SU-DHL-6 (cell line): ENCODE data around the gene ACAP2.

ENCODE experiments used
- H2AFZ ChIP-seq: fragments of 200-600 bp; sonication (generic); 2 replicates; pipeline ENCODE4 v1.6.1; 2014; ENCODE audit warnings: low read depth, mild to moderate bottlenecking, moderate library complexity, mixed read lengths, antibody characterized with exemption, low read length; ENCODE audit not compliant: severe bottlenecking
- H3F3A ChIP-seq: fragments of 200-600 bp; shearing (Covaris generic); 2 replicates; pipeline ENCODE4 v1.6.0; 2016; ENCODE audit warnings: antibody characterized with exemption, mild to moderate bottlenecking; ENCODE audit not compliant: insufficient read depth
- H3K27ac ChIP-seq: fragments of 200-600 bp; sonication (generic); 2 replicates; pipeline ENCODE4 v1.5.1; 2016; ENCODE audit warnings: low read depth, mild to moderate bottlenecking, low read length, moderate library complexity, mixed read lengths
- H3K27me3 ChIP-seq: fragments of 200-600 bp; sonication (generic), shearing (Covaris generic); 2 replicates; pipeline ENCODE4 v1.6.0; 2014; ENCODE audit warnings: mild to moderate bottlenecking, low read length
- H3K36me3 ChIP-seq: fragments of 200-600 bp; sonication (generic); 2 replicates; pipeline ENCODE4 v1.6.1; 2014; ENCODE audit warnings: mild to moderate bottlenecking, low read length, mixed read lengths
- H3K4me2 ChIP-seq: fragments of 300-600, 200-600 bp; shearing (Covaris generic), sonication (generic); 2 replicates; pipeline ENCODE4 v1.6.0; 2014; ENCODE audit warnings: low read length, low read depth, mild to moderate bottlenecking; ENCODE audit not compliant: poor library complexity, severe bottlenecking
- H3K4me3 ChIP-seq: fragments of 200-600 bp; sonication (generic); 2 replicates; pipeline ENCODE4 v1.5.1; 2014; ENCODE audit warnings: antibody characterized with exemption, low read length, mild to moderate bottlenecking, mixed read lengths; ENCODE audit not compliant: insufficient read depth, poor library complexity, severe bottlenecking
- H3K79me2 ChIP-seq: fragments of 200-600 bp; sonication (generic); 2 replicates; pipeline ENCODE4 v1.6.1; 2014; ENCODE audit warnings: mild to moderate bottlenecking, low read length, moderate library complexity; ENCODE audit not compliant: insufficient read depth
- H3K9ac ChIP-seq: fragments of 200-600 bp; sonication (generic); 2 replicates; pipeline ENCODE4 v1.7.0; 2014; ENCODE audit warnings: mild to moderate bottlenecking, low read length
- H3K9me2 ChIP-seq: fragments of 200-600 bp; sonication (generic); replicated peaks from 2 replicates; pipeline ENCODE4 v1.6.1; 2014; ENCODE audit warnings: low read length; ENCODE audit not compliant: insufficient read depth
- H3K9me3 ChIP-seq: fragments of 200-600 bp; sonication (generic); 2 replicates; pipeline ENCODE4 v1.6.1; 2014; ENCODE audit warnings: low read length, mixed read lengths; ENCODE audit not compliant: insufficient read depth
- H4K20me1 ChIP-seq: fragments of 200-600 bp; sonication (generic); 2 replicates; pipeline ENCODE4 v1.6.1; 2014; ENCODE audit warnings: low read depth, mild to moderate bottlenecking, antibody characterized with exemption, low read length, moderate library complexity, mixed read lengths
- EZH2phosphoT487 ChIP-seq: fragments of 200-600 bp; sonication (generic), shearing (Covaris generic); conservative IDR thresholded peaks from 2 replicates; pipeline ENCODE4 v1.6.1; 2018; ENCODE audit warnings: mild to moderate bottlenecking, antibody characterized with exemption, low read length, moderate library complexity, mixed read lengths
- TF ChIP-seq, protein P1 (sequence below): fragments of 200-600 bp; sonication (generic); IDR thresholded peaks from one replicate; pipeline ENCODE4 v1.5.1; 2017; ENCODE audit warnings: antibody characterized with exemption, mild to moderate bottlenecking, low read length, moderate library complexity; ENCODE audit not compliant: insufficient read depth, poor library complexity, severe bottlenecking

The ACAP2 gene

DNA sequence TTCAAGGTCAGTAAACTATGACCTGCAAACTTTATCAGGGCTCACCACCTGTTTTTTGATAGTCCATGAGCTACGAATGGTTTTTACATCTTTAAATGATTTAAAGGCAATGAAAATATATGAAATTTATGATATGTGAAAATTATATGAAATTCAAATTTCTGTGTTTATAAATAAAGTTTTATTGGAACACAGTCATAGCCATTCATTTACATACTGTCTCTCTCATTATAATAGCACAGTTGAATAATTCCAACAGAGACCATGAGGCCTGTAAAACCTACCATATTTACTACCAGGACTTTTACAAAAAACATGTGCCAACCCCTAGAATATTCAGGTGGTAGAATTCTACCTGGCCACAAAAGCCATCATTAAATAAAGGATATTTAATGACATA is 107.9 kb downstream of the ACAP2 start:
- no peak overlapping the region for H3K27ac ChIP-seq
- no peak overlapping the region for H3K4me2 ChIP-seq
- peaks cover 14% of the 10 kb centered on the region; the same call in 1 of the 2 replicates for H3F3A ChIP-seq
- no peaks in the 10 kb centered on the region for H3K9me3 ChIP-seq
- H3K36me3 ChIP-seq, result peaks cover 21% of the 10 kb centered on the region; the same call in 1 of the 2 replicates
- H2AFZ ChIP-seq, result no peak overlapping the region
- H4K20me1 ChIP-seq, result no peaks in the 10 kb centered on the region
- no peaks in the 10 kb centered on the region for H3K27me3 ChIP-seq
- H3K79me2 ChIP-seq, result no peaks in the 10 kb centered on the region
- H3K4me3 ChIP-seq, result no peak overlapping the region
- no peak for TF ChIP-seq EZH2phosphoT487
- TF ChIP-seq, protein P1, sequence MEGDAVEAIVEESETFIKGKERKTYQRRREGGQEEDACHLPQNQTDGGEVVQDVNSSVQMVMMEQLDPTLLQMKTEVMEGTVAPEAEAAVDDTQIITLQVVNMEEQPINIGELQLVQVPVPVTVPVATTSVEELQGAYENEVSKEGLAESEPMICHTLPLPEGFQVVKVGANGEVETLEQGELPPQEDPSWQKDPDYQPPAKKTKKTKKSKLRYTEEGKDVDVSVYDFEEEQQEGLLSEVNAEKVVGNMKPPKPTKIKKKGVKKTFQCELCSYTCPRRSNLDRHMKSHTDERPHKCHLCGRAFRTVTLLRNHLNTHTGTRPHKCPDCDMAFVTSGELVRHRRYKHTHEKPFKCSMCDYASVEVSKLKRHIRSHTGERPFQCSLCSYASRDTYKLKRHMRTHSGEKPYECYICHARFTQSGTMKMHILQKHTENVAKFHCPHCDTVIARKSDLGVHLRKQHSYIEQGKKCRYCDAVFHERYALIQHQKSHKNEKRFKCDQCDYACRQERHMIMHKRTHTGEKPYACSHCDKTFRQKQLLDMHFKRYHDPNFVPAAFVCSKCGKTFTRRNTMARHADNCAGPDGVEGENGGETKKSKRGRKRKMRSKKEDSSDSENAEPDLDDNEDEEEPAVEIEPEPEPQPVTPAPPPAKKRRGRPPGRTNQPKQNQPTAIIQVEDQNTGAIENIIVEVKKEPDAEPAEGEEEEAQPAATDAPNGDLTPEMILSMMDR, result no peak
- H3K9me2 ChIP-seq, result no peaks in the 10 kb centered on the region
- no peak overlapping the region for H3K9ac ChIP-seq

DNA sequence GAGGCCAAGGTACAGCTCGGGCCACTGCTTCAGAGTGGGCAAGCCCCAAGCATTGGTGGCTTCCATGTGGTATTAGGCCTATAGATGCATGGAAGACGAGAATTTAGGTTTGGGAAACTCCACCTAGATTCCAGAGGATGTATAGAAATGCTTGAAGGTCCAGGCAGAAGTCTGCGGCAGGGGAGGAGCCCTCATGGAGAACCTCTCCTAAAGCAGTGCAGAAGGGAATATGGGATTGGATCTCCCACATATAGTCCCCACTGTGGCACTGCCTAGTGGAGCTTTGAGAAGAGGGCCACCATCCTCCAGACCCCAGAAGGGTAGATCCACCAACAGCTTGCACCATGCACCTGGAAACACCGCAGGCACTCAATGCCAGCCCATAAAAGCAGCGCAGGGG is 123.8 kb downstream of the ACAP2 start:
- Histone ChIP-seq H3F3A (no peaks in the 10 kb centered on the region; the same call in 1 of the 2 replicates), H3K36me3 (peaks cover 50% of the 10 kb centered on the region), H3K27me3 (no peaks in the 10 kb centered on the region), H3K27ac (no peak overlapping the region), H3K9me2 (no peaks in the 10 kb centered on the region), H4K20me1 (no peaks in the 10 kb centered on the region), H3K4me2 (no peak overlapping the region), H3K9ac (no peak overlapping the region), H3K79me2 (no peaks in the 10 kb centered on the region), H2AFZ (no peak overlapping the region), H3K4me3 (no peak overlapping the region), H3K9me3 (peaks cover 18% of the 10 kb centered on the region; the same call in 1 of the 2 replicates)
- no peak for TF ChIP-seq EZH2phosphoT487
- TF ChIP-seq, protein P1, result no peak

DNA sequence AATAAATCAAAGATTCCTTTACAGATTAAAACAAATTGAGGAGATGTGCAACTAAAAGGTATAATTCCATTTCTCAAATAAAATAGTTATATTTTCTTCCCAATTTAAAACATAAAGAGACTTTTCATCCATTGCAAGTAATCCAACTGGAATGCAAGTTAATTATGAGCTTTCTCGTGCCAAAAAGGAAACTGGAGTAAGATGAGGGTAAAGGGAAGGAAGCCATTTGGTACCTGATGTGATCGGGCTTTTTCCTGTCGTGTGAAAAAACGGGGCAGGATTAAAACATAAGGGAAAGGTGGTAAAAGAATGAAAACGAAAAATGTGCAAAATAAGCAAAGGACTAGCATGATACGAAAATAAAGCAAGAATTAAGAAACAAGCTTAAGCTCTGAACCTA is 130.1 kb downstream of the ACAP2 start:
- Histone ChIP-seq H3K79me2 (no peaks in the 10 kb centered on the region), H3K27me3 (no peaks in the 10 kb centered on the region), H3K27ac (no peak overlapping the region), H3F3A (peaks cover 13% of the 10 kb centered on the region; the same call in 1 of the 2 replicates), H3K36me3 (peaks cover 19% of the 10 kb centered on the region; the same call in 1 of the 2 replicates), H3K4me3 (no peak overlapping the region), H3K4me2 (no peak overlapping the region), H3K9me3 (no peaks in the 10 kb centered on the region), H3K9ac (no peak overlapping the region), H2AFZ (no peak overlapping the region), H3K9me2 (no peaks in the 10 kb centered on the region), H4K20me1 (no peaks in the 10 kb centered on the region)
- TF ChIP-seq, protein P1, result no peak
- no peak for TF ChIP-seq EZH2phosphoT487

DNA sequence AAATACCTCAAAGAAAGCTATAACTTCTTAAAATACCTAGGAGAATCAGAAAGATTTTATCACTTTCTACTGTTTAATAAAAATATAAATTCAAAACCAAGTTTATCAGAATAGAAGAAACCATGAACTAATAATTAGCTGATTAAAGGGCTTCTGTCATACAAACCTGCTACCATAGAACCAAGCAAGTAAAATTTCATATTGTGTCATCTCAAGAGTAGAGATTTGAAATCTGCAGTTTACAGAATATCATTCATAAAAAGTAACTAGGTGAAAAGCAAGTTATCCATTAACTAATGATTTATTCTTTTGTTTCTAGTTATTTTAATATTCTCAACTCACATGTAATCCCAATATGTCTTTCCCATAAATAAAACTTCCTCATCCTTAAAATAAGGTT is 135.1 kb downstream of the ACAP2 start:
- H3K27me3 ChIP-seq, result no peaks in the 10 kb centered on the region
- no peak overlapping the region for H3K27ac ChIP-seq
- no peak overlapping the region for H2AFZ ChIP-seq
- H3F3A ChIP-seq, result peaks cover 12% of the 10 kb centered on the region; the same call in 1 of the 2 replicates
- no peak overlapping the region for H3K9ac ChIP-seq
- no peaks in the 10 kb centered on the region for H3K9me2 ChIP-seq
- TF ChIP-seq EZH2phosphoT487, result no peak
- TF ChIP-seq, protein P1, result no peak
- no peak overlapping the region for H3K4me3 ChIP-seq
- no peaks in the 10 kb centered on the region for H3K79me2 ChIP-seq
- no peaks in the 10 kb centered on the region for H3K9me3 ChIP-seq
- H3K36me3 ChIP-seq, result peaks cover 26% of the 10 kb centered on the region; the same call in 1 of the 2 replicates
- no peak overlapping the region for H3K4me2 ChIP-seq
- H4K20me1 ChIP-seq, result no peaks in the 10 kb centered on the region
